HFFc6 (cell line): ENCODE measurements around the gene BDH1. TPM values are rescaled to one million over a fixed set of nuclear protein-coding genes. Genes with fewer than 3 reads are reported as not detected.
A peak's percentile ranks its signal among the peaks of the same experiment; 100 is the strongest.

Source experiments
- DNase-seq: peaks from one replicate; pipeline ENCODE4 v3.0.0-alpha.2; 2018
- H3K27ac Mint-ChIP-seq: 2 replicates; pipeline ENCODE4 v1.8.0; 2020; ENCODE audit warnings: mild to moderate bottlenecking, mixed read lengths
- H3K27me3 Mint-ChIP-seq: 2 replicates; pipeline ENCODE4 v1.8.0; 2021; ENCODE audit warnings: mild to moderate bottlenecking, moderate library complexity, mixed read lengths; ENCODE audit not compliant: insufficient read depth
- H3K36me3 Mint-ChIP-seq: 2 replicates; pipeline ENCODE4 v1.8.0; 2021; ENCODE audit warnings: low read depth, mixed read lengths
- H3K4me1 Mint-ChIP-seq: 2 replicates; pipeline ENCODE4 v1.8.0; 2020; ENCODE audit warnings: low read depth, mixed read lengths
- H3K4me3 Mint-ChIP-seq: 2 replicates; pipeline ENCODE4 v1.8.0; 2020; ENCODE audit warnings: mild to moderate bottlenecking, moderate library complexity, mixed read lengths
- H3K9me3 Mint-ChIP-seq: 2 replicates; pipeline ENCODE4 v1.8.0; 2020; ENCODE audit warnings: mild to moderate bottlenecking, mixed read lengths
- total RNA-seq, 6 experiments: library from RNA; stranded (reverse); fragmentation: NEBNext Ultra II Directional; extraction: Animal tissue kit (Norgen Biotek cat#: 25700); gene quantifications; 2 replicates in 1 of 6; 3 replicates in 5 of 6; pipeline ENCODE4 v1.2.3, GENCODE V29; 2021
- TF ChIP-seq, protein P1 (sequence below): fragments of 200-600 bp; sonication (generic); IDR thresholded peaks from 2 replicates; pipeline ENCODE4 v1.5.0; 2021; ENCODE audit warnings: antibody characterized with exemption, mild to moderate bottlenecking

The BDH1 gene
- total RNA-seq, 6 experiments from 2014 or later: 0.87 to 1.5 (median 1.2) TPM

- Mint-ChIP-seq H3K27ac (peak overlapping the region; percentile 85; the same call in 1 of the 2 replicates), H3K9me3 (no peaks in the 10 kb centered on the region), H3K36me3 (no peaks in the 10 kb centered on the region), H3K4me3 (no peak overlapping the region; the same call in 1 of the 2 replicates), H3K4me1 (peaks cover 78% of the 10 kb centered on the region), H3K27me3 (peaks cover 2% of the 10 kb centered on the region; the same call in 1 of the 2 replicates)
- no peak for DNase-seq
- TF ChIP-seq, protein P1, sequence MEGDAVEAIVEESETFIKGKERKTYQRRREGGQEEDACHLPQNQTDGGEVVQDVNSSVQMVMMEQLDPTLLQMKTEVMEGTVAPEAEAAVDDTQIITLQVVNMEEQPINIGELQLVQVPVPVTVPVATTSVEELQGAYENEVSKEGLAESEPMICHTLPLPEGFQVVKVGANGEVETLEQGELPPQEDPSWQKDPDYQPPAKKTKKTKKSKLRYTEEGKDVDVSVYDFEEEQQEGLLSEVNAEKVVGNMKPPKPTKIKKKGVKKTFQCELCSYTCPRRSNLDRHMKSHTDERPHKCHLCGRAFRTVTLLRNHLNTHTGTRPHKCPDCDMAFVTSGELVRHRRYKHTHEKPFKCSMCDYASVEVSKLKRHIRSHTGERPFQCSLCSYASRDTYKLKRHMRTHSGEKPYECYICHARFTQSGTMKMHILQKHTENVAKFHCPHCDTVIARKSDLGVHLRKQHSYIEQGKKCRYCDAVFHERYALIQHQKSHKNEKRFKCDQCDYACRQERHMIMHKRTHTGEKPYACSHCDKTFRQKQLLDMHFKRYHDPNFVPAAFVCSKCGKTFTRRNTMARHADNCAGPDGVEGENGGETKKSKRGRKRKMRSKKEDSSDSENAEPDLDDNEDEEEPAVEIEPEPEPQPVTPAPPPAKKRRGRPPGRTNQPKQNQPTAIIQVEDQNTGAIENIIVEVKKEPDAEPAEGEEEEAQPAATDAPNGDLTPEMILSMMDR: no peak
These were observed 87.6 kb downstream of the BDH1 start for GRCh38 chr3:197468167-197468566.

DNA sequence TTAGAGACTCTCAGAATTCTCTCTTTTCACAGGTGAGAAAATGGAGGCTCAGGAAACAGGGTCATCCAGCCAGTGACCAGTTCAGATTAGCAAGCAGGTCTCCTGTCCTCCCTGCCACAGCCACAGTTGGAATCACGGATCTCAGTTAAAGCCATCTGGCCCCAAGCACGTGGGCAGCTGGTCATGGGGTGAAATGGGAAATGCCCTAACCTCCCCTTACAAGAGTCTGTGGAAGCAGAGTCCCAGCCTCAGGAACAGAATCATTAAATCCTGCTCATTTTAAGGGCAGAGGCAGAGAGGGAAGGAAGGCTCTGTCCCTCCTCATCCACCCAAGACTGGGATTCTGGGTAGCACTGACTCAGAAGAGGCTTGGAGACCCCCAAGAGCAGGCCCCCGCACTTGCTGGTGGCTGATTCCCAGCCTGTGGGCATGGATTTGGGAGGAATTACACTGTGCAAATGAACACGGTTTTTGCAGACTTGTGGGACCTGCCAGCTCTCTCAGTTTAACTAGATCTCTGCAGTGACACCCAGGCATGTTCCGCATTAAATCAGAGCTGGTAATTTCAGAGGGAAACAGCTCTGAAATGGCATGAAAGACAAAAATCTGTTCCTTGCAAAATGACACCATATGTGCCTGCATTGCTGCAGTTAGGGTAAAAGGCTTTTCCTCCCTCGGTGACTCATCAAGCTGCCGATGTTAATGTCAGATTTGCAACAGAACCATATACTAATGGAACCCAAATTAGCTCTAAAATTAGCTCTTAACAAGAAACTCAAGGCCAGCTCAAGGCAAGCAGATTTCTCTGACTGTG, 89.0 kb downstream of the BDH1 start:
- H3K27me3 Mint-ChIP-seq: peaks cover 2% of the 10 kb centered on the region; the same call in 1 of the 2 replicates
- no peaks in the 10 kb centered on the region for H3K36me3 Mint-ChIP-seq
- H3K9me3 Mint-ChIP-seq: no peaks in the 10 kb centered on the region
- H3K4me3 Mint-ChIP-seq: peak overlapping the region; percentile 81
- TF ChIP-seq, protein P1: no peak
- DNase-seq: peak; percentile 77
- H3K4me1 Mint-ChIP-seq: peaks cover 88% of the 10 kb centered on the region
- peak overlapping the region; percentile 85 for H3K27ac Mint-ChIP-seq

- TF ChIP-seq, protein P1: no peak
- Mint-ChIP-seq H3K9me3 (no peaks in the 10 kb centered on the region), H3K4me1 (peaks cover 85% of the 10 kb centered on the region), H3K27ac (peak overlapping the region; percentile 85), H3K4me3 (peak overlapping the region; percentile 81), H3K36me3 (no peaks in the 10 kb centered on the region), H3K27me3 (peaks cover 2% of the 10 kb centered on the region; the same call in 1 of the 2 replicates)
- DNase-seq: peak; percentile 71
These were observed 89.7 kb downstream of the BDH1 start for GRCh38 chr3:197465996-197466549.

GRCh38 chr3:197465197-197465995, 90.4 kb downstream of the BDH1 start:
- Mint-ChIP-seq H3K27ac (peak overlapping the region; percentile 85), H3K4me3 (peak overlapping the region; percentile 81; the same call in 1 of the 2 replicates), H3K36me3 (no peaks in the 10 kb centered on the region), H3K4me1 (peaks cover 85% of the 10 kb centered on the region), H3K9me3 (no peaks in the 10 kb centered on the region), H3K27me3 (peaks cover 2% of the 10 kb centered on the region; the same call in 1 of the 2 replicates)
- TF ChIP-seq, protein P1: no peak
- DNase-seq: no peak

- peak overlapping the region; percentile 32; the same call in 1 of the 2 replicates for H3K4me3 Mint-ChIP-seq
- no peaks in the 10 kb centered on the region for H3K9me3 Mint-ChIP-seq
- H3K4me1 Mint-ChIP-seq: peaks cover 81% of the 10 kb centered on the region
- TF ChIP-seq, protein P1: no peak
- no peaks in the 10 kb centered on the region for H3K36me3 Mint-ChIP-seq
- no peak for DNase-seq
- H3K27me3 Mint-ChIP-seq: peaks cover 2% of the 10 kb centered on the region; the same call in 1 of the 2 replicates
- H3K27ac Mint-ChIP-seq: peak overlapping the region; percentile 85
These were observed 91.0 kb downstream of the BDH1 start for GRCh38 chr3:197464794-197465193.
